Neural progenitor cell (in vitro differentiated cells): ENCODE measurements around the gene SIPA1L2. TPM values are rescaled to one million over a fixed set of nuclear protein-coding genes. Genes with fewer than 3 reads are reported as not detected.
A peak's percentile ranks its signal among the peaks of the same experiment; 100 is the strongest.

Experiments used
- DNase-seq: peaks from one replicate; pipeline ENCODE4 v3.0.0-alpha.2; 2016; ENCODE audit warnings: low spot score
- H2AFZ ChIP-seq: fragments of 200-600 bp; sonication (generic); replicated peaks from 2 replicates; pipeline ENCODE4 v1.6.1; 2016; ENCODE audit warnings: antibody characterized with exemption
- H3F3A ChIP-seq: fragments of 200-600 bp; sonication (generic); 2 replicates; pipeline ENCODE4 v1.6.1; 2016; ENCODE audit warnings: antibody characterized with exemption, low read depth
- H3K27ac ChIP-seq: fragments of 200-600 bp; sonication (generic); 2 replicates; pipeline ENCODE4 v1.5.1; 2016; ENCODE audit warnings: mild to moderate bottlenecking
- H3K27me3 ChIP-seq: fragments of 200-600 bp; sonication (generic); 2 replicates; pipeline ENCODE4 v1.6.1; 2016; ENCODE audit warnings: mild to moderate bottlenecking, moderate library complexity
- H3K36me3 ChIP-seq: fragments of 200-600 bp; sonication (generic); 2 replicates; pipeline ENCODE4 v1.5.1; 2016
- H3K4me1 ChIP-seq: fragments of 200-600 bp; sonication (generic); 2 replicates; pipeline ENCODE4 v1.6.1; 2016; ENCODE audit warnings: mixed run types
- H3K4me2 ChIP-seq: fragments of 200-600 bp; sonication (generic); 2 replicates; pipeline ENCODE4 v1.6.1; 2016
- H3K4me3 ChIP-seq: fragments of 200-600 bp; sonication (generic); 2 replicates; pipeline ENCODE4 v1.5.1; 2016
- H3K79me2 ChIP-seq: fragments of 200-600 bp; sonication (generic); 2 replicates; pipeline ENCODE4 v1.6.1; 2016; ENCODE audit warnings: low read depth
- H3K9ac ChIP-seq: fragments of 200-600 bp; sonication (generic); 2 replicates; pipeline ENCODE4 v1.6.1; 2016
- H3K9me3 ChIP-seq: fragments of 200-600 bp; sonication (generic); 2 replicates; pipeline ENCODE4 v1.5.1; 2016; ENCODE audit warnings: low read depth
- H4K20me1 ChIP-seq: fragments of 200-600 bp; sonication (generic); 2 replicates; pipeline ENCODE4 v1.6.1; 2016; ENCODE audit warnings: low read depth
- H3K27ac Mint-ChIP-seq: 3 replicates; pipeline ENCODE4 v1.8.0; 2021; ENCODE audit warnings: mixed read lengths
- H3K27me3 Mint-ChIP-seq: 2 replicates; pipeline ENCODE4 v1.8.0; 2022; ENCODE audit warnings: low read depth, mild to moderate bottlenecking, inconsistent platforms, moderate library complexity, mixed read lengths; ENCODE audit not compliant: insufficient read depth
- H3K36me3 Mint-ChIP-seq: 3 replicates; pipeline ENCODE4 v1.8.0; 2021; ENCODE audit warnings: mixed read lengths
- H3K4me1 Mint-ChIP-seq: 3 replicates; pipeline ENCODE4 v1.8.0; 2021; ENCODE audit warnings: mixed read lengths
- H3K4me3 Mint-ChIP-seq: 3 replicates; pipeline ENCODE4 v1.8.0; 2021; ENCODE audit warnings: mild to moderate bottlenecking, moderate library complexity, mixed read lengths
- H3K9me3 Mint-ChIP-seq: 3 replicates; pipeline ENCODE4 v1.8.0; 2020; ENCODE audit warnings: mixed read lengths
- EZH2 ChIP-seq: fragments of 200-600 bp; sonication (generic); IDR thresholded peaks from 2 replicates; pipeline ENCODE4 v1.6.1; 2017; ENCODE audit warnings: antibody characterized with exemption, mild to moderate bottlenecking, moderate library complexity
- EZH2phosphoT487 ChIP-seq: fragments of 200-600 bp; sonication (generic); IDR thresholded peaks from 2 replicates; pipeline ENCODE4 v1.6.1; 2017; ENCODE audit warnings: antibody characterized with exemption
- total RNA-seq: library from RNA; depleted of rRNA; stranded (reverse); fragments of >200 nt; gene quantifications from 2 replicates; pipeline ENCODE4 v1.2.3, GENCODE V29; 2015; ENCODE audit warnings: low replicate concordance
- TF ChIP-seq, protein P1 (sequence below): fragments of 200-600 bp; sonication (generic); IDR thresholded peaks from 2 replicates; pipeline ENCODE4 v1.5.1; 2017; ENCODE audit warnings: antibody characterized with exemption, mild to moderate bottlenecking

SIPA1L2 gene
- total RNA-seq, 1 donor from 2014 or later = 24.8 TPM

DNA sequence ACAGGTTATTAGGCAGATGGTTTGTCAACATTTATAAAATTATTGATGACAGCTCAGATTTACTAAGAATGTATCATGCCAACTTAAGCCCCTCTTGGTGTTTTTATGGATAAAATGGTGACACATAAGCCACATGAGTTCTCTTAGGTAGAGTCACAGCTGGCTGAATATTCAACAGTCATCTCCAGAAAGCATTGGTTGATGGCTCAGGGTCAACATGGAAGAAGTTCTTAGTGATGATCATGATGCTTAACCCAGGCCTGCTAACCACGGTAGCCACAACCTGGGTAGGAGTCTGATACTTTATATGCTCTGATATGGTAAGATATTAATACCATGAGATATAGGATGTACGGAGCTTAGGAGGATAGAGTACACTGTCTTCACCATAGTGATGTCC is 46.4 kb upstream of the SIPA1L2 start:
- Mint-ChIP-seq H3K9me3 (peaks cover 3% of the 10 kb centered on the region), H3K4me1 (peaks cover 2% of the 10 kb centered on the region), H3K4me3 (no peak overlapping the region), H3K27me3 (no peaks in the 10 kb centered on the region), H3K27ac (no peak overlapping the region), H3K36me3 (no peaks in the 10 kb centered on the region)
- H3F3A ChIP-seq = no peaks in the 10 kb centered on the region
- H3K4me1 ChIP-seq = peaks cover 10% of the 10 kb centered on the region
- H3K79me2 ChIP-seq = no peaks in the 10 kb centered on the region
- no peaks in the 10 kb centered on the region for H3K27me3 ChIP-seq
- no peak for DNase-seq
- no peak overlapping the region for H3K4me2 ChIP-seq
- no peaks in the 10 kb centered on the region for H3K9me3 ChIP-seq
- TF ChIP-seq, protein P1, sequence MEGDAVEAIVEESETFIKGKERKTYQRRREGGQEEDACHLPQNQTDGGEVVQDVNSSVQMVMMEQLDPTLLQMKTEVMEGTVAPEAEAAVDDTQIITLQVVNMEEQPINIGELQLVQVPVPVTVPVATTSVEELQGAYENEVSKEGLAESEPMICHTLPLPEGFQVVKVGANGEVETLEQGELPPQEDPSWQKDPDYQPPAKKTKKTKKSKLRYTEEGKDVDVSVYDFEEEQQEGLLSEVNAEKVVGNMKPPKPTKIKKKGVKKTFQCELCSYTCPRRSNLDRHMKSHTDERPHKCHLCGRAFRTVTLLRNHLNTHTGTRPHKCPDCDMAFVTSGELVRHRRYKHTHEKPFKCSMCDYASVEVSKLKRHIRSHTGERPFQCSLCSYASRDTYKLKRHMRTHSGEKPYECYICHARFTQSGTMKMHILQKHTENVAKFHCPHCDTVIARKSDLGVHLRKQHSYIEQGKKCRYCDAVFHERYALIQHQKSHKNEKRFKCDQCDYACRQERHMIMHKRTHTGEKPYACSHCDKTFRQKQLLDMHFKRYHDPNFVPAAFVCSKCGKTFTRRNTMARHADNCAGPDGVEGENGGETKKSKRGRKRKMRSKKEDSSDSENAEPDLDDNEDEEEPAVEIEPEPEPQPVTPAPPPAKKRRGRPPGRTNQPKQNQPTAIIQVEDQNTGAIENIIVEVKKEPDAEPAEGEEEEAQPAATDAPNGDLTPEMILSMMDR = no peak
- no peak for TF ChIP-seq EZH2phosphoT487
- no peak for TF ChIP-seq EZH2
- H4K20me1 ChIP-seq = no peaks in the 10 kb centered on the region
- H3K36me3 ChIP-seq = no peaks in the 10 kb centered on the region
- no peak overlapping the region for H2AFZ ChIP-seq
- H3K4me3 ChIP-seq = no peak overlapping the region
- H3K9ac ChIP-seq = no peak overlapping the region
- no peak overlapping the region for H3K27ac ChIP-seq

DNA sequence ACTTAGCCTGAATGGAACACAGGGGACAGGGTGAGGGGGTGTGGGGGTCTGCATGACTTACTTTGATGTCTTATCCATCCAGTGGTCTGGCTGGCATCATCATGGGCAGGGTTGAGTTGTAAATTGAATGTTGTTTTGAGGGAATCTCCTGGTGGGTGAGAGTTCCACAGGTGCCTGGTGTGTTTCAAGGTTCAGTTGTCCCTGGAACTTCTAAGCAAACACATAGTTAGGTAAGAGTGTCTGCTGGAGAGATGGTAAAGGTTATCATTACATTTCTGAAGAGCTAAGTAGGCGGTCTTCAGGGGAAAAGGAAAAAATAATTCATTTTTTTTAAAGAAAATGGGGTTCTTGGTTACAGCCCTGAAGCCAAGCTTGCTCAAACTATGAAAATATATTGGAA is 46.0 kb upstream of the SIPA1L2 start:
- Histone ChIP-seq H3K27ac (no peak overlapping the region), H3K4me3 (no peak overlapping the region), H3K27me3 (no peaks in the 10 kb centered on the region), H2AFZ (peak overlapping the region; percentile 64), H3K36me3 (no peaks in the 10 kb centered on the region), H3K4me1 (peaks cover 10% of the 10 kb centered on the region), H3K4me2 (peak overlapping the region; percentile 11), H3F3A (no peaks in the 10 kb centered on the region), H3K9me3 (no peaks in the 10 kb centered on the region), H3K9ac (no peak overlapping the region), H4K20me1 (no peaks in the 10 kb centered on the region), H3K79me2 (no peaks in the 10 kb centered on the region)
- no peak for TF ChIP-seq EZH2
- TF ChIP-seq, protein P1 = no peak
- no peak for TF ChIP-seq EZH2phosphoT487
- Mint-ChIP-seq H3K27me3 (no peaks in the 10 kb centered on the region), H3K4me1 (peaks cover 2% of the 10 kb centered on the region), H3K9me3 (peaks cover 3% of the 10 kb centered on the region), H3K36me3 (no peaks in the 10 kb centered on the region), H3K4me3 (no peak overlapping the region), H3K27ac (no peak overlapping the region)
- DNase-seq = no peak

DNA sequence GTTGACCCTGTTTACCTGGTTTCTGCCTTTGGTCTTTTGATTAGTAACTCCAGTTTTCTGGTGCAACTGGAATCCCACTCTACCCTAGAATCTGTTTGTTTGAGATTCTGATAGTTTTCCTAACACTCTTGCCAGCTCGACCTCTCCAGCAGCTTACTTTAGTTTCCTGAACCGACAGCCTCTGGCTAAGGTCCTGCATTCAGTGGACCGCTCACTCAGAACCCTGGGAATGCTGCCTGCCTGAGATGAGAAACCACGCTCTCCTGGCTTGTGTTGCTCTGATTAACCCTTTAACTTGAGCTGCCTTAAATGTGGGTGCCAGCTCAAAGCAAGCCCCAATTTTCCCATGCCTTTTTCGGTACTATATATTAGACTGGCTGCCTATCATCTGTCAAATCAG is 45.3 kb upstream of the SIPA1L2 start:
- H3K9me3 ChIP-seq = no peaks in the 10 kb centered on the region
- Mint-ChIP-seq H3K9me3 (no peaks in the 10 kb centered on the region), H3K4me1 (peaks cover 5% of the 10 kb centered on the region), H3K4me3 (no peak overlapping the region), H3K27ac (peak overlapping the region; percentile 72), H3K36me3 (no peaks in the 10 kb centered on the region), H3K27me3 (no peaks in the 10 kb centered on the region)
- no peak for DNase-seq
- H3F3A ChIP-seq = no peaks in the 10 kb centered on the region
- H3K9ac ChIP-seq = no peak overlapping the region
- H3K4me3 ChIP-seq = no peak overlapping the region
- peaks cover 10% of the 10 kb centered on the region for H3K4me1 ChIP-seq
- no peaks in the 10 kb centered on the region for H3K36me3 ChIP-seq
- peak overlapping the region; percentile 11 for H3K4me2 ChIP-seq
- no peaks in the 10 kb centered on the region for H3K79me2 ChIP-seq
- no peaks in the 10 kb centered on the region for H3K27me3 ChIP-seq
- H2AFZ ChIP-seq = peak overlapping the region; percentile 64
- no peak for TF ChIP-seq EZH2
- no peak for TF ChIP-seq EZH2phosphoT487
- TF ChIP-seq, protein P1 = no peak
- no peak overlapping the region for H3K27ac ChIP-seq
- H4K20me1 ChIP-seq = no peaks in the 10 kb centered on the region
